Measurements from ENCODE around the gene EWSR1. TPM values are rescaled to one million over a fixed set of nuclear protein-coding genes. Genes with fewer than 3 reads are reported as not detected.
A peak's percentile ranks its signal among the peaks of the same experiment; 100 is the strongest.

EWSR1 gene
- total RNA-seq, 1 experiment from 2014 or later = 462 TPM

- Histone ChIP-seq H2BK12ac (ENCODE audit: insufficient read length, low read depth, low read length) (no peak overlapping the region), H2AK5ac (ENCODE audit: insufficient read length, low read length) (no peak overlapping the region), H3T11ph (ENCODE audit: low read length) (no peak overlapping the region), H3K9me3 (ENCODE audit: control insufficient read depth, low read depth, low read length) (no peaks in the 10 kb centered on the region), H3K4me1 (ENCODE audit: insufficient read depth, low read length) (no peaks in the 10 kb centered on the region), H4K91ac (ENCODE audit: insufficient read length, low read depth, low read length) (no peak overlapping the region), H4K8ac (replicated peaks; ENCODE audit: insufficient read length, low read depth, low read length) (no peak overlapping the region), H3K18ac (ENCODE audit: insufficient read length, low read depth, low read length) (no peak overlapping the region), H3K27ac (ENCODE audit: insufficient read length, low read depth, low read length) (no peak overlapping the region), H2BK120ac (ENCODE audit: low read depth, low read length, poor library complexity, severe bottlenecking) (no peak overlapping the region), H4K20me1 (ENCODE audit: control insufficient read depth, insufficient read depth, insufficient read length) (peaks cover 3% of the 10 kb centered on the region), H3K4me2 (ENCODE audit: insufficient read depth, insufficient read length, low read length) (no peak overlapping the region), H3K27me3 (ENCODE audit: insufficient read depth, low read length) (no peaks in the 10 kb centered on the region), H3K23me2 (ENCODE audit: insufficient read length, low read depth, low read length, poor library complexity, severe bottlenecking) (no peaks in the 10 kb centered on the region), H2BK5ac (ENCODE audit: insufficient read length, low read length) (no peak overlapping the region), H3K9ac (ENCODE audit: extremely low read depth, insufficient read length, low read length) (no peak overlapping the region), H3K4ac (ENCODE audit: low read depth, low read length) (no peak overlapping the region), H2AFZ (ENCODE audit: low read length) (no peak overlapping the region), H2BK20ac (ENCODE audit: low read depth, low read length, poor library complexity, severe bottlenecking) (no peak overlapping the region), H3K23ac (ENCODE audit: insufficient read length, low read depth, low read length) (no peak overlapping the region), H3K79me1 (ENCODE audit: insufficient read depth, low read depth, low read length, poor library complexity, severe bottlenecking) (no peaks in the 10 kb centered on the region), H3K56ac (ENCODE audit: insufficient read length, low read depth, low read length) (no peak overlapping the region), H4K5ac (ENCODE audit: insufficient read length, low read depth, low read length) (no peak overlapping the region), H2BK15ac (ENCODE audit: low read depth, low read length) (no peak overlapping the region), H3K79me2 (ENCODE audit: insufficient read depth, low read length) (no peaks in the 10 kb centered on the region), H3K14ac (ENCODE audit: insufficient read depth, low read length) (no peak overlapping the region)
- Mint-ChIP-seq H3K4me3 (no peak overlapping the region), H3K36me3 (ENCODE audit: insufficient read depth in 1 of 3, low read depth in 3 of 3) (peaks cover 7 to 47% (median 33%) of the 10 kb centered on the region in 3 experiments), H3K4me1 (peaks cover 2 to 3% of the 10 kb centered on the region in 2 experiments; a peak in 2 of 4 replicates), H3K27me3 (ENCODE audit: low read depth) (no peaks in the 10 kb centered on the region), H3K27ac (peak overlapping the region in 1 of 3 experiments; percentile 82; a peak in 1 of 7 replicates), H3K9me3 (no peaks in the 10 kb centered on the region)
- TF ChIP-seq CTCF (conservative IDR thresholded peaks at IDR 0.05) = no peak
- WGBS (ENCODE audit: extremely low coverage, insufficient read length, low lambda C conversion rate) = no CpG with 5 or more reads among the region's 8 CpGs
- DNase-seq = no peak
Observed at GRCh38 chr22:29331213-29331612, 63.1 kb downstream of the EWSR1 start.
